HG03139 (cell line): ENCODE data around the gene RASSF4.

ENCODE experiments used
- ATAC-seq: cut with Tn5 transposase; IDR thresholded peaks from one replicate; pipeline ENCODE4 v1.9.1; 2021; ENCODE audit not compliant: unreplicated experiment

Gene RASSF4

DNA sequence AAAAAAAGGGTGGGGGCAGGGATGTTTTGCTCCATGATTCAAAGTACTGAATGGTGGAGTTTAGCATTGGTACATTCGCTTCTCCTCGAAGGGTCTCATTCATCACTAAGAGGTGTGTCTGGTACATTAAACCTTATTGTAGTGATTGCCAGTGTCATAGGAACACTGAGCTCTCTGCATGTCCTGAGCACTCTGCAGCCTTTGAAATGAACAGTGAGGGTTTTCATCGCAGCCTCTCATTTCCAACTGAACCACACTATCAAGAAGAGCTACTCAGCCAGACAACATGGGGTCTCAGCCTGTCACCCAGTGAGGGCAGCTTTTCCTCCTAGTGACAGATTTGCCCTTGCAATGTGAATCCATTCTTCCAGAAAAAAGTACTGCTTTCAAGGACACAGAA, 26.6 kb downstream of the RASSF4 start:
- no peak for ATAC-seq

DNA sequence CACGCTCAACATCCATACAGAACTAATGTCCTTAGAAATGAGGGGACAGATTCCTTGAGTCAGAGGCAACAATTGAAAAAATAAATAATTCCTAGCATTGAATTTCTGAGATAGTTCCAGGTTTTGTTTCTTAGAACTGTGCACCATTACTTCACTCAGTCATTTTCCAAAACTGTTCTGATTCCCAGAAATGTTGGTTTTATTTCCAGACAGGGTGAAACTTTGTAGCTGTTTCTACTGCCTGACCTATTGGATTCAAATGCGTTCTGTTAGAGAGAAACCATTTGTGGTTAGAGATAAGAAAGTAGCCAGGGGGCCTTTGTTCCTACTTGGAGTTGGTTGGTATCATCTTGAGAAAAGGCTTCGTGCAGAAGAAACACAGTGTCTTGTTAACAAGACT, 27.1 kb downstream of the RASSF4 start:
- ATAC-seq: no peak

DNA sequence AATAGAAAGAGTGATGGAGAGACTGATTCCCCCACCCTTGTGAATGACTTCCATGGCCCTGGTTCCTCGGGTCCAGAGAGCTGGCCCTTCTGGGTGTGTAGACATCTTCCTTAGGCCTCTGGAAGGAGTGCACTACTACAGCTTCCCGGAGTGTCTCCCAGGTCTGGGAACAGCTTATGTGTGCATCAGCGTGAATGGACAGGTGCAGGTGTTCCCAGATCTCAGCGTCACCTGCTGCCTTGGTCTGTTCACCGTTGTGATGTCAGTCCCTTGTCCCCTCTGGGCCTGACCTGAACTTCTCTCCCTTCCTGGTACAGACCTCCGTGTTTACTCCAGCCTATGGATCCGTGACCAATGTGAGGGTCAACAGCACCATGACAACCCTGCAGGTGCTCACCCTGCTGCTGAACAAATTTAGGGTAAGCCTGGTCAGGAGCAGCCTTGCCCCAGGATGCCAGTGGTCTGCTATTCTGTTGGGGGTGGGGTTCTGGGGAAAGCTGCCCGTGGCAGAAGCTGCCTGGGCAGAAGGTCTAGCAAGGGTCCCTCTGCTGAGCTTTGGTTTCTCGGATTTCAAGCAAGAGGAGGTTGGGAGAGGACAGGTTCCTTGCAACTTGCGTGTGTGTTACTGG, 29.5 kb downstream of the RASSF4 start:
- no peak for ATAC-seq

GRCh38 chr10:44989597-44990301, 30.1 kb downstream of the RASSF4 start:
- no peak for ATAC-seq

GRCh38 chr10:44990302-44990655, 30.7 kb downstream of the RASSF4 start:
- no peak for ATAC-seq

GRCh38 chr10:44990965-44991364, 31.4 kb downstream of the RASSF4 start:
- no peak for ATAC-seq

DNA sequence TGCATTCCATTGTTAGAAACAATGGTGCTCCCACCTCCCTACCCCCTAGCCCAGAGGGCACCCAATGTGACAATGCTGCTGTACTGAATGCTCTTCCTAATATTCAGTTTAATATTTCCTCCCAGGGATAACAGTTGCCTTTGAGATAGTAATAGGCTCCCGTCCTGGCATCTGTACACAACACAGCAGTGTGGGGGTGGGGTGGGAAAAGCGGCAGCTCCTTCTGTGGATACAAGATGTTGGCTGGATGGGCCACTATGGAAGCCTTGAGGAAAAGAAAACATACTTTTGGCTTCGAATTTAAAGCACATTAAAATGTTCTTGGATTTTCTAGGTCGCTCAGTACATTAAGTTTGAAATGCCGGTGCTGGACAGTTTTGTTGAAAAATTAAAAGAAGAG, 32.0 kb downstream of the RASSF4 start:
- no peak for ATAC-seq

DNA sequence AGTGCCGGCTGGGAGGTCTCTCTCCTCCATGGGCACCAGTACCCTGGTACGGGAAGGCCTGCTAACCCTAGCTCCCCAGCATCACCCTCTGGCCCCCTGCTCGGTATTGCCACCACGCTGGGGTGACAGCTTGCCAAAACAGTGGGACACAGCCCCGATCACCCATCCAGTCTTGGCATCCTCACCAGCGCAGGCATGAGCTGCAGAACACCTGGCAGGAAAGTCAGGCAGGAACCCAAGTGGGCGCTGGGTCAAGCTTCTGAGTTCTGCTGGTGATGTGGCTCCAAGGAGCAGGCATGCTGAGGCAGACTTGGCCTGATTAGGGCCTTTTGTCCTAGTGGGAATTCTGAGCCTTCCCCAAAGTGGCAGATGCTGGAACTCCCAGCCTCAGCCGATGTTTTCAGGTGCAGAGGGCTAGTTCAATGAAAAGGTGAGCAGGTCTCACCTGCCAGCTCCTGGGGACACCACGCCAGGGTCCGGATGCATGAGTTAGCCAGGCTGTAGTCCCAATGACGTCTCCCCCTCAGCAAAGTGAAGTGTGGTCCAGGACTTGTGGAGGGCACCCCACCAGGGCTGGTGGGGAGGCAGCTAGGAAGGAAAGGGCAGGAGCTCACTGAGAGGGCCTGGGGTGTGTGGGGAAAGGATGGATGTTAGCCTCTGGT, 32.6 kb downstream of the RASSF4 start:
- no peak for ATAC-seq

GRCh38 chr10:44992732-44993225, 33.2 kb downstream of the RASSF4 start:
- ATAC-seq: no peak

DNA sequence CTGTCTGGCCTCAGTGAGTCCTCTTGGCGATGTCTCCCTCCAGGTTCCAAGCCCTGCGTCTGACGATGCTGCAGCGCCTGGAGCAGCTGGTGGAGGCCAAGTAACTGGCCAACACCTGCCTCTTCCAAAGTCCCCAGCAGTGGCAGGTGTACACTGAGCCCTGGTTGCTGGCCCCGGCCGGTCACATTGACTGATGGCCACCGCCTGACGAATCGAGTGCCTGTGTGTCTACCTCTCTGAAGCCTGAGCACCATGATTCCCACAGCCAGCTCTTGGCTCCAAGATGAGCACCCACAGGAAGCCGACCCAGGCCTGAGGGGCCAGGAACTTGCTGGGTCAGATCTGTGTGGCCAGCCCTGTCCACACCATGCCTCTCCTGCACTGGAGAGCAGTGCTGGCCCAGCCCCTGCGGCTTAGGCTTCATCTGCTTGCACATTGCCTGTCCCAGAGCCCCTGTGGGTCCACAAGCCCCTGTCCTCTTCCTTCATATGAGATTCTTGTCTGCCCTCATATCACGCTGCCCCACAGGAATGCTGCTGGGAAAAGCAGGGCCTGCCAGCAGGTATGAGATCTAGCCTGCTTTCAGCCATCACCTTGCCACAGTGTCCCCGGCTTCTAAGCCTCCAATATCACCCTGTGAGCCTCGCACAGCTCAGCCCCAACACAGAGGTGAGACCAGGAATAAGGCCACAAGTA, 33.8 kb downstream of the RASSF4 start:
- no peak for ATAC-seq

GRCh38 chr10:44993922-44994751, 34.5 kb downstream of the RASSF4 start:
- ATAC-seq: no peak

DNA sequence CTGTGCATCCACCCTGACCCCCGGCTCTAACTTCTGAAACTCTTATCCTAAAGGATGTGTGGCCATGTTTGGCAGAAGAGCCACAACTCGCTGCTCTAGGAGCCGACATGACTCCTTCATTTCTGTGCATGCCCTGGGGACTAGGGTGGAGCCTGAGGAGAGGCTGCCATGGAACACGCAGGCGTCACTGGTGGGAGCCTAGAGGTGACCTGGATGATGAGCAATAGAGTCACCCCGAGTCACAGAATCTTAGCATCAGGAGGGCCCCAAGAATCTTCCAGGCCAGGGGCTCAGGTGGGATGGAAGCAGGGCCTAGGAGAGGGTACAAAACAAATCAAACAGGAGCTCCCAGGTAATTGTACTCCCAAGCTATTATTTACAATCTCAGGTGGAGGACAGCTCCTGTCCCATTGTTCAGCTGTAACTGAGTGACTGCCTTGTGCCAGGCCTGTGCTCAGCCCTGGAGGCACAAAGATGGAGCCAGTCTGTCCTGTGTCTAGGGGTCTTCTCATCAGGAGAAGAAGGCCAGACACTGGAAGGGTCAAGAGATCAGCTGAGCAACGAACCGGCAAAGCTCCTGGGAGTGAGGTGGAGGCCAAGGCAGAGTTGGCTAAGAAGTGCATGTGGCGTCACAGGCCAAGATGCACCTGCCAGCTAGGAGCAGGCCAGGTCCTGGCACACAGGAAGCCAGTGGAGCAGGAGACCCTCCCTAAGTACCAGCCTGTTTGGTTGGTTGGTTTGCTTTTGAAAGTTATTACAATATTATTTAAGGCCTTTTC, 35.3 kb downstream of the RASSF4 start:
- no peak for ATAC-seq

DNA sequence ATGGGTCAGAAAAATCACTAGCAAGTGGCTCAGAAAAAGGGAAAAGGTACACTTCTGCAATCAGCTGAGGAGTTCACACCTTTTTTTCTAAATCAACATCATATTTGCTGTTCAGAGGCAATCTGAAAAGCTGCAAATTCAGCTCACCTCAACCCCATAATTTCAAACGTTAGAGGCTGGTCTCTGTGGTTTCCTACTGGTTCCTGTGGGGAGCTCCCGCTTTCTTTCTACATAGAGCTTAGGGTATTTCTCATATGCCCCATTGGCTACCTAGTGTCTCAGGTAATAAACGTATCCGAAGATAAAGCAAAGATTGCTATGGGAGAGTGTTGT, 35.9 kb downstream of the RASSF4 start:
- no peak for ATAC-seq

GRCh38 chr10:44995914-44996669, 36.5 kb downstream of the RASSF4 start:
- no peak for ATAC-seq

- no peak for ATAC-seq
These were observed 37.6 kb downstream of the RASSF4 start for GRCh38 chr10:44997105-44997748.

- ATAC-seq: no peak
These were observed 38.6 kb downstream of the RASSF4 start for GRCh38 chr10:44998146-44998631.

DNA sequence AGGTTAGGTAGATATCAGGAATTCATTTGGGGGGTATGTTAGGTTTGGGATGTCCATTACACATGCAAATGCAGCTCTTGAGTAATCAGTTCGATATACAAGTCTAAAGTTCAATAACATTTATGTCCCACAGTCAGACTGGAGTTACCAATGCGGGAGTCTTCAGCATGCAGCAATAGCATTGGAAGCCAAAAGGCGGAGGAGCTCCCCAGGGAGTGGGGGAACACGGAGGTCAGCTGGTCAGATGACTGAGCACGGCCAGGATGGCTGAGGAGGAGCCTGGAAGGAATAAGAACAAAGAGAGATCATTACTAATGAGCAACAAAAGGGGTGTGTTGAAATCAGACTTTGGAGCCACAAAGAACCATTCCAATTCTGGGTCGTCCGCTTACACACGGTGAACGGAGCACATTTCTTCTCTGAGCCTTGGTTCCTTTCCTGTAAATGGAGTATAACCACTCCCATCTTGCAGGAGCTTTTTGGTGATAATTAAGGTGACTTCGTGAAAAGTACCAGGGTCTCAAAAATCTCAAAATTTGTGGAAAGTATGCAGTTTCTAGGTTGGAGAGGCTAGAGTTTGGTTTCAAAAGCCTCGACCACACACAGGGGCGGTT, 40.6 kb downstream of the RASSF4 start:
- peak; percentile 2 for ATAC-seq

GRCh38 chr10:45000752-45001380, 41.3 kb downstream of the RASSF4 start, which contains the start of gene ZNF22:
ZNF22 (plus strand) TSS chr10:45000923; CDS start chr10:45003369, 2,446 bp downstream.
- peak; percentile 67 for ATAC-seq
